GM21367 (cell line): ENCODE measurements around the gene BAIAP2.

Source experiments
- ATAC-seq: cut with Tn5 transposase; IDR thresholded peaks from one replicate; pipeline ENCODE4 v1.9.1; 2021; ENCODE audit not compliant: unreplicated experiment

BAIAP2 gene, protein sequence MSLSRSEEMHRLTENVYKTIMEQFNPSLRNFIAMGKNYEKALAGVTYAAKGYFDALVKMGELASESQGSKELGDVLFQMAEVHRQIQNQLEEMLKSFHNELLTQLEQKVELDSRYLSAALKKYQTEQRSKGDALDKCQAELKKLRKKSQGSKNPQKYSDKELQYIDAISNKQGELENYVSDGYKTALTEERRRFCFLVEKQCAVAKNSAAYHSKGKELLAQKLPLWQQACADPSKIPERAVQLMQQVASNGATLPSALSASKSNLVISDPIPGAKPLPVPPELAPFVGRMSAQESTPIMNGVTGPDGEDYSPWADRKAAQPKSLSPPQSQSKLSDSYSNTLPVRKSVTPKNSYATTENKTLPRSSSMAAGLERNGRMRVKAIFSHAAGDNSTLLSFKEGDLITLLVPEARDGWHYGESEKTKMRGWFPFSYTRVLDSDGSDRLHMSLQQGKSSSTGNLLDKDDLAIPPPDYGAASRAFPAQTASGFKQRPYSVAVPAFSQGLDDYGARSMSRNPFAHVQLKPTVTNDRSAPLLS

DNA sequence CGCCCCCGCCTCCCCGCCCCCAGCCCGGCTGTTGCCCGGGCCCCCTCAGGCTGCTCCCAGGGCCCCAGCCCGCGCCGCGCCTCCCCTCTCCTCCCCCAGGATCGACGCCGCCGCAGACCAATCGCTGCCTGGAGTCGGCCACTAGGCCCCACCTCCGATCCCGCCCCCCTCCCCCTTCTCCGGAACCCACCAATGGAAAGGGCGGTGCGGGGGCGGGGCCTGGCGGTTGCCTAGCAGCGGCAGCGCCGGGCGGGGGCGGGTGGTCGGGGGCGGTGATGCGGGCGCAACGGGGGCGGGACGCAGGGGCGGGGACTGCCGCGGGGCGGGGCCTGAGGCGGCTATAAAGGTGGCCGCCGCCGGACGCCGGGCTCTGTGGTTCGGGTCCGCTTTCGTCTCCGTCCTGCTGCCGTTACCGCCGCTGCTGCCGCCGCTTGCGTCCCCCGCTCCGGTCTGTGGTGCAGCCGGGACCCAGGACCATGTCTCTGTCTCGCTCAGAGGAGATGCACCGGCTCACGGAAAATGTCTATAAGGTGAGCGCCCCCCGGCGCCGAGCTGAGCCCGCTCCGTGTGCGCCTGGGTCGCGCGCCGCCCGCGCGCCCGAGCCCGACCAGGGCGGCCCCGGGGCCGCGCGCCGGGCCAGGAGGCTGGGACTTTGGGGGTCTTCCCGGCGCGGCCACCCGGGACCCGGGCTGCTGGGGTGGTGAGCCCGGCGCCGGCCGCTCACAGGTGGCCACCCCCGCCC is at the start of gene BAIAP2:
Gene BAIAP2, plus strand, starts transcription at position 373 of the 742 bp plus-strand sequence. Its CDS starts 104 bp downstream, at position 477.
- peak; percentile 36 for ATAC-seq

DNA sequence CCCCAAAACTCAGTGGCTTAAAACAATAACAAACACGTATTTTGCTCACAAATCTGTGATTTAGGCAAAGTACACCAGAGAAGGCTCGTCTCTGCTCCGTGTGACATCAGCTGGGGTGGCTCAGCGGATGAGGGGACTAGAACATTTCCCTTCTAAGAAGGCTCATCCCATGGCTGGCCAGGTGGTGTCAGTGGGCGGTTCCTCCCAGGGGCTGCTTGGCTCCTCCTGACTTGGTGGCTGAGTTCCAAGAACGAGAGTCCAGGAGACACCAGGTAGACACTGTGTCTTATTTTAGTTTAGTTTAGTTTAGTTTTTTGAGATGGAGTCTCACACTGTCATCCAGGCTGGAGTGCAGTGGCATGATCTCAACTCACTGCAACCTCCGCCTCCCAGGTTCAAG is 48.9 kb upstream of the BAIAP2 start:
- ATAC-seq: no peak

DNA sequence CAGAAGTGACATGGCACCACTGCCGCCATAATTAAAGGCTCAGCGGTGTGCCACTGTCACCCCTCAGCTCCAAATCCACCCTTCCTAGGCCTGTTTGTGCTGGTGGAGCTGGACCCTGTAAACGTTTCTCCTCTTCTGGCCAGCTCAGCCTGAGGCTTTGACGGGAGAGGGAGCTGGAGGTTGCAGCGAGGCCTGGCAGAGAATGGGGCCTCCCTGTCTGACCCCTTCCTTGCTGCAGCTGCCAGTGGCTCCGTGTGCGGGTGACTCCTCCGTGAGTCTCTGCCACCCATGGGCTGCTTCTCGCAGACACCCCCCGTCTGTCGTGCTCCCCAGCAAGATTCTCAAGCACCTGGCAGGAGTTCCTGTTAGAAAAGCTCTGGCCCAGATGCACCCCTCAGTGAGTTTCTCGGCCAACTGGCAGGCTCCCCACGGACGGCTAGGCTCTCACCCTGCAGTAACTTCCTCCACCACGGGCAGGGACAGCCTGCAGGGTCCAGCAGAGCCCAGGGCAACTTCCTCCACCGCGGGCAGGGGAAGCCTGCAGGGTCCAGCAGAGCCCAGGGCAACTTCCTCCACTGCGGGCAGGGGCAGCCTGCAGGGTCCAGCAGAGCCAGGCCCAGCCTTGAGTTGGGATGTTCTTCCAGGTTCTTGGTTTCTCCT is 48.0 kb upstream of the BAIAP2 start:
- no peak for ATAC-seq

DNA sequence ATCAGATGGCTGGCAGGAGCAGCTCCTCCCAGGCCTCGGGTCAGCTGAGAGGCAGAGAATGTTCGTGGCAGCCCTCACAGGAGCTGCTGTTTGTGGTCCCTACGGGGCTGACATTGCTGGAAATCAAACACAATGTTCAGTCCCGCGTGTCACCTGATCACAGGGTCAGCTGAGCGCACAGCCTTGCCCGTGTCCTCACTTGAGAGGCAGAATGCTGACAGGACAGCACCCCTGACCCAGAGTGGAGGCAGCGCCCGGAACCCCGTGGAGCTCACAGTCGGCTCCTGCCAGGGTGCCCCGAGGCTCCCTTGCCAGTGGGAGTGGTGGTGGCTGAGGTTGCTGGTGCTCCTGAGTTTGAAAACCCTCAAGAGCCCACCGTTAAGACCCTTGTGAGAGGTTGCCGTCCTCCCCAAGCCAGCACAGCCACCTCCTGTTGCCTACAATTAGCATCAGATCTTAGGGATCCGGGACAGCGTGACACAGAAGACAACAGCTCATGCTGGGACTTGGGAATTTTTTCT is 47.0 kb upstream of the BAIAP2 start:
- ATAC-seq: no peak

DNA sequence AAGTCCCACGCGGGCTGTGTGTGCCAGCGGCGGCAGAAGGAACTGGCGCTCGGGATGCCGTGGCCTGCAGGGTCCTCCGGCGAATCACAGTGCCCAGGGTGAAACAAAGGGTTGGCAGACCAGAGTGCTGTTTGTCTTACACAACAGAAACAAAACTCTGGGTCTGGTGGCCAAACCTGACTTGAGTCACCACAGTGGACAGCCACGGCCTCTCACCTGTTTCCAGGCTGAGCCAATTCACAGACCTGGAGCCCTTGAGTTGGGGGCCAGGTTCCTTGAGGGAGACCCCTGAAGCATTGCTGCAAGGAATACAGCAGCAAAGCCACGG is 45.4 kb upstream of the BAIAP2 start:
- no peak for ATAC-seq

DNA sequence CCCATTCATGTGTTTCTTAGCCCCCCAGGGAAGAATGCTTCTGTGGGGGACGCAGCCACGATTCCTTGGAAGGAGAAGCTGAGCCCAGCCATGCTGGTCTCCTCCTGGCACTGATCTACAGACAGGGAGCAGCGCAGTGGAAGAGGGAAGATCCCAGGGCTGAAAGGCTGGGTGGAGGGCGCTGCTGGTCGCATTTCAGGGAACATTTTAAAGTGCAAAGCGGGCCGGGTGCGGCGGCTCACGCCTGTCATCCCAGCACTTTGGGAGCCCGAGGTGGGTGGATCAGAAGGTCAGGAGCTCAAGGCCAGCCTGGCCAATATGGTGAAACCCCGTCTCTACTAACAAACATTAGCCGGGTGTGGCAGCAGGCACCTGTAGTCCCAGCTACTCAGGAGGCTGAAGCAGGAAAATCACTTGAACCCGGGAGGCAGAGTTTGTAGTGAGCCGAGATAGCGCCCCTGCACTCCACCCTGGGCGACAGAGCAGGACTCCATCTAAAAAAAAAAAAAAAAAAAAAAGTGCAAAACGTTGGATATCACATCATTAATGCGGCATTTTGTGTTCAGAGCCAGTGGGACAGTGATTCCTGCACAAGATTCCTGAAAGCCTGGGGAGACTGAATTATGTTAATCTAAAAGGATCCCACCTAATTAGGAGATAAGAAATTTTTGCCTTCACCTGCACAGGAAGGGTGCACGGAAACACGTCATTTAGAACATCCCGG is 43.9 kb upstream of the BAIAP2 start:
- no peak for ATAC-seq

DNA sequence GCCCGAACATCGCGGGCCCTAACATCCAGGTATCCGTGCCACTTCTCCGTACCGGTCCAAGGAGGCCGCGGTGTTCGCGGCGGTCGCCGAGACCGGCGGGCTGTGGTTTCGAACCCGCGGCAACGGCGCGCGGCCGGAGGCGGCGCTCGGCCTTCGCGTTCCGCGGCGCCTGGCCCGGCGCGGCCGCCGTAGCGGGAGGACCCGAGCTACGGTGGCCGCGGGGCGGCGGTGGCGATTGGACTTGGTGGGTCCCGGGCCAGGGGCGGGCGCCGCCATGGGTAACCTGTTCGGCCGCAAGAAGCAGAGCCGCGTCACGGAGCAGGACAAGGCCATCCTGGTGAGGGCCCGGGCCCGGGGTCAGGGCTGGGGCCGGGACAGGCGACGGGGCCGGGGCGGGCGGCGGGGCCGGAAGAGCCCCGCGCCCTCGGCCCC is 43.3 kb upstream of the BAIAP2 start, which contains the start of gene CHMP6:
Gene CHMP6, plus strand, starts transcription at position 197 of the 432 bp plus-strand sequence. Its CDS starts 78 bp downstream, at position 275.
- ATAC-seq: peak; percentile 45

DNA sequence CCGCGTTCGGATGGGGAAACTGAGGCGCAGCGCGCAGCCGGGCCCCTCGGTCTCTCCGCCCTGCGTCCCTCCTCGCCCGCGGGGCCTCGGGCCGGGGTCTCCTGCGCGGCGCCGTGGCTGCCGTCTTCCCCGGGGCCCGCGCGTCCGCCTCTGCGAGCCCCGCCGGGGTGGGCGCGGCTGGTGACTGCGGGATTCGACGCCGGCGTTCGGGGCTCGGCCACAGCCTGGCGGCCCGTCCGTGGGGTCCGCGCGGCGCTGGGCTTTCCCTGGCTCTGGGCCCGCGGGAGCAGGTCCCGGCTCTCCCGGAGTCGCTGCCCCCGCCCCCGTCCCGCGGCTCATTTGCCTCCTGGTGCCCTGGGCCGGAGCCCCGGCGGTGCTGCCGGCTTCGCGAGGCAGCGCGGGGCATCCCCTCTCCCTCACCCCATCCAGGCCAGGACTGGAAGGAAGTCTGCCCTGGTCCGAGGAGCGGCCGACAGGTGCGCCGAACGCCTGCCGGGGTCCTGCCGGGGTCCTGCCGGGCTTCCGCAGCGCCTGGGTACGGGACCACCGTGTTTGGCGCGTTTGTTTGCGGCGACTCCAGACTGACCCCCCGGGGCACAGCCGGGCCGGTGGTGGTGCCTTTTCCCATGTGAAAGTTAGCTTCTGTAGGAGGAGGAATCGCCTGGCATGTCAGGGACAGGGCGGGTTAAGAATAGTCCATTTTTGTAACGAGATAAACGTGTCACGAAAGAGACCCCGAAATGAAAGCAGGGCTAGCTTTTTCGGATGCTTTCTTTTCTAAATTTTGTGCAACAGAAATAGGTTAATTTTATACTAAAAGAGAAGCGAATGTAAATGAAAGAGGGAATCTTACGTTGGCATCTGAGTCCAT is 42.6 kb upstream of the BAIAP2 start:
- no peak for ATAC-seq

DNA sequence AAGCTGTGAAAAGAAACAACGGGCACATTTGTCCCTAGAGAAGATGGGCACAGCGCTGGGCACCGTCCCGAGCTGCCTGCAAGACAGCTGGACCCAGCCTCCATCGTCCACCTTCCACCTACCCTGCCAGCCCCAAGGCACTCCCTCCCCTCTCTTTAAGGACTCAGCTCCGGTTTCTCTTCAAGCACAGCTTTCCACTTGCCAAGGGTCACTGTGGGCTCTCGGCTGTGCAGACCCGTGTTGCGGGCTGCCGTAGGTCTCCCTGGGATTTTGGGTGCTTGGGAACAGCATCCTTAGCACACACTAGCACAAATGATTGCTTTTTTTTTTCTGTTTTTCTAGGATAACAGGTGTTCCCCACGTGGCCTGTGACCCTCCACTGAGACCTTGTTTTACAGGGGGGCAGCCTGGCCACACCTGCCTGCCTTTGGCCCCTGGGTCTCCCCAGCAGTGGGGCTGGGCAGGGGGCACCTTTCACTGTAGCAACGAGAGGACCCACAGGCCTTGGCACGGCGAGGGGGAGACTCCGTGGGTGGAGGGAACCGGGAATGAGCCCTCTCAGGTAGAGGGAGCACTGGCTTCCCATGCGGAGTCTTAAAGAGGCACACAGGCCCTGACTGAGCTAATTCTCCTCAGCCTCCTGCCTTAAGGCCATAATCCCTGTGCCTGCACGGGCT is 41.9 kb upstream of the BAIAP2 start:
- no peak for ATAC-seq

DNA sequence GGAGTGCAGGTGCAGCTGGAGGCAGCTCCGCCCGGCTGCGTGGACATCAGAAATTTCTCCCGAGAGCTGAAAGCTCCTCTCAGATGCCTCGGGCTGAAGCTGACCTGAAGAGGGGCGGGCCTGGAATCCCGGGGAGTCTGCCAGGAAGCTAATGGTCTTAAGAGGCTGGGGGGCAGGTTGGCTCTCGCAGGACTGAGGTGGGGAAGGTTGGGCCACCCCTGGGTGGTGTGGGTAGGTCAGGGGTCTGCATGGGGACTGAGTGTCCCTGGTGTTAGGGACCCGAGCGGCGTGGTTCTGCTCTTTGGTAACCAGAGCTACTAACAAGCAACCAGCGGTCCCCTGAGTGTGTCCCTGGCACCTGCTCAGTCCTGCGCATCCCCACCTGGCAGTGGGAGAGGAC is 39.8 kb upstream of the BAIAP2 start:
- ATAC-seq: no peak

DNA sequence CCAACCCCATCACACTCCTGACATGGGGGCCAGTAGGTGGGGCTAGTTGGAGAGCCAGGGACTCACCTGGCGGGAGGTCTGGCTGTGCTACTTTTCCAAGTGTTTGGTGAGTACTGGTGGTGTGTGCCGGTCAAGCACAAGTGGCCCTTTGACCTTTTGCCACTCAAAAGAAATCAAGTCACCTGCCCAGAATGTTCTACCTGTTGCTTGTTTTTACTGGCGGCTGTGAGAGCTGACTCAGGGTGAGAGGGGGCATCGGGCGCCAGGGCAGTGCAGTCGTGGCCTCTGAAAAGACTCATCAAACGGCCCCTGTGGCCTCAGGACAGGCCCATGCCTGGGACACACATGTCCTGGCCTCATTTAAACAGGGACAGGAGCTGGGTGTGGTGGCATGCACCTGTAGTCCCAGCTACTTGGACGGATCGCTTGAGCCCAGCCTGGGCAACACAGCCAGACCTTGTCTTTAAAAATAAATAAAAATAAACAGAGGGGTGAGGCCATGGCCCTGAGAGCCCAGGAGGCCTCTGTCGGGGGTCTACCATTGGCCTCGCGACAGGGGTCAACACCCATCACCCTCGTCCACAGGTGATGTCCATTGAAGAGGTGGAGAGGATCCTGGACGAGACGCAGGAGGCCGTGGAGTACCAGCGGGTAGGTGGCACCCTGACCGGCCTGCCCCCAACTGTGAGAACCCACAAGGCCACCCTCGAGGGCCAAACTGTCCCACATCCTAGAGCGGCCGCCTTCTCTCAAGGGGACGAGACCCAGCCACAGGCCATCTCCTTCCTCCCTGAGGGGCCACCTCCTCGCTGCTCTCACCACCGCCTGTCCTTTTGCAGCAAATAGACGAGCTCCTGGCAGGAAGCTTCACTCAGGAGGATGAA is 38.3 kb upstream of the BAIAP2 start:
- ATAC-seq: no peak

DNA sequence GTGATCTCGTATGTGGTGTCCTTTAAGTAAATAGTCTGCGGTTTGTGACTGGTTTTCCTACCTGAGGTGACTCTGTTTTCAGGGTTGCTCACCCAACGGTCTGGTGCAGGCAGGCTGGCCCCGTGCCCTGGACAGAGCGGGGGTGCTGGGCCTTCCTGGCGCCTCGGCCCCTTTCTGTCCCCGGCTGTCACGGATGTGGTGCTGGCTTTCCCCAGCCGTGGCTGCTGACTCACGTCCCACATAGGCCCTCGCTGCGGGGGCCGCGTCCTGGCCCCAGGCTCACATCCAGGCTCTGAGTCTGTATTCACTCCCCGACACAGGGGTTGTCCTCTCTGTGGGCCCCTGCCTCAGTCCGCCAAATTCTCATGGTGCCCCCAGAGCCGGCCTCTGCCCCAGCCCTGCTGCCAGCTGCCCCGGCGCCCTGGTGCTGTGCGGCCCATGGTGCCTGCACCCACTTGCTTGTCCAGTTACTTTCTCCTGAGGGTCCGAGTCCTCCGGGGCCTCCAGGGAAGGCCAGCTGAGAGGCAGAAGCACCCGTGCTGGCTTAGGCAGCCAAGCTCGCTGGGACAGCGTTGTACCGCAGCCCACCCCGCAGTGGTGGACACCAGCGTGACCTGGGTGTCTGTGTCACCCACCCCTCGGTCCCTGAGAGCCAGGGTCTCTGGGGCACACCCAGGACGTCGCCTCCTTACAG is 37.4 kb upstream of the BAIAP2 start:
- no peak for ATAC-seq

DNA sequence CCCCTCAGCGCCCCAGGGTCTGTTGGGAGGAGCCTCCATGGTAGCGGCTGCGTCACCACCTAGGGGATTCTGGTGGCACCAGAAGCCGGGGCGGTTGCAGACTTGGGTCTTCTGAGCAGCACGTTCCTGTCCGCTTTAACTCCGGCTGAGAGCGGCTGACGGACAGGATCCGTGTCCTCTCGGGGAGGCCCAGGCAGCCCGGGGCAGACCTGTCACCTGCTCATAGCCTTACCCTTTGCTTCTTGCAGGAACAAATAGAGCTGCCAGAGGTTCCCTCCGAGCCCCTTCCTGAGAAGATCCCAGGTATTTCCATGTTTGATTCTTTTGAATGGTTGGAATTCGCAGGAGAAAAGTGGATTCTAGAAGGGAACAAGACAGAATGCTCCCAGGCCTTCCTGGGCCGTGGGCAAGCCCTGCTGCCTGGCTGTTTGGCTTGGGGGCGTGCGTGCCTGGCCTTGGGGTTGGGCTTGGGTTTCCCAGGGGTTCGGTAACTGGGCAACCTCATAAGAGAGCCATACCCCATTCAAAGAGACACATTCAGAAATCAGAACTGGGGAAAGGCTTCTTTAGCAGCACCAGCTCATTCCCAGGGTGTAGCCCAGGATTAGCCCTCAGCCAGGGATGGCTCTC is 36.7 kb upstream of the BAIAP2 start:
- no peak for ATAC-seq

DNA sequence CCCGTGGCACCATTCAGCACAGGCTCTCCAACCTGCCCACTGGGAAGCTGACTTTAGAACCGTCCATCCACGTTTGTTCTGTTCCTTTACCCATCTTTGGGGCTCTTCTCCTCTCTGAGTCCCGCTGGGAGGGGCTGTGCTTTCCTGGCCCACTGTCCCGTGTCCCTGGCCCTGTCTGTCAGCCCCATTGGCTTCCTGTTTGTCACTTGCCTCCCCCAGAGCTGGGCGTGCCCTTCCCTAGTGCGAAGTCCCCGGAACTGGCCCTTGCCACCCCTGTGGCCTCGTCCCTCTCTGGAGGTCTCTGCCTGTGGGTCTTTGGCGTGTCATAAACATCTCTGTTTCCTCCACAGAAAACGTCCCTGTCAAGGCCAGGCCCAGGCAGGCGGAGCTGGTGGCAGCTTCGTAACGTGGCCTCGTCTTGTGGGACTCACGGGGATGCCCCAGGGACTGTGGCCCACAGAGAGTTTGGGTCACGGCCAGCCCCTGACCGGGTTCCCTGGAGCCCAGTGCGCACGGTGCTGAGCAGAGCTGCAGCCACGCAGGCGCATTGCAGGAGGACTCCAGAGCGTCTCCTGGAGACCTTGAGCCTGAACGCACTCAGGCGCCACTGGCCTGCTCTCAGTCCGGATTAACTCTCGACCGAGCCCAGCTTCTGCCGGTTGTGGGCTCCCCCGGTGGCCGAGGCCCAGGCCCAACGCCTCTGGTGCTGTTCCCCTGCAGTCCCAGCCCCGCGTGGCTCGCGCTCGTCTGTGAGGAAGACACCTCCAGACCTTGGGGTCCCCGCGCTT is 36.0 kb upstream of the BAIAP2 start:
- no peak for ATAC-seq

DNA sequence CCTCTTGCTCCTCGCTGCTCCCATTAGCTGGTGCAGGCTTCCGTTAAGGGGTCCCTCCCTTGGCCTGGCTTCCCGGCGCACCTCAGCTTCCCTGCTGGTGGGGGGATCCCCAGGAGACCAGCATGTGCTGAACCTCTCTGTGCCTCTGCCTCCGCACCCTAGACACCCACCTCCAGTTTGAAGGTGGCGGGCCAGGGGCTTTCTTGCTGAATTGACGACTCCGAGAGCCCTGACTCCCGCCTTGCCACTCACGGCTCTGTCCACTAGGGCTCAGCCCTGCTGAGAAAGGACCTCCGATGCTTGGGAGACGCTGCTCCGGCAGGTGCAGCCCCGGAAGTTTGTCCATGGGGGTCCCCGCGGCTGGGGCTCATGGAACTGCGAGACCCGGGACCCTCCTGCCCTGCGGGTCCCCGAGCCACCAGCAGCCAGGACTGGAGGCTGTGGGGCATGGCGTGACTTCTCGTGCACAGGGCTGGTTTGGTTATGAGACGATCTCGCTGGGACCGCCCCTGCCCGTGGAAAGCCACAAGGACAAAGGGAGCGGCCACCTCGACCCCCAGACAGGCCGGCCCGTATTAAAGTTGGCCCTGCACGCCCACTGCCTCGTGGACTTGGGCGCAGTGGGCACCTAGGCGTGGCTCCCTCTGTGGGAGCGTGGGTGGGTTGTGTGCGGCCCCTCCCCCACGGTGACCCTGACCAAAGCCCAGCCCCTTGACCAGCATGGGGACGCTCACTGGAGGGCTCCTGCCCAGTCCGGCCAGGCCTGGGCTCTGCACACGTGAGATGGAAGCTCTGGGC is 35.2 kb upstream of the BAIAP2 start:
- ATAC-seq: no peak

DNA sequence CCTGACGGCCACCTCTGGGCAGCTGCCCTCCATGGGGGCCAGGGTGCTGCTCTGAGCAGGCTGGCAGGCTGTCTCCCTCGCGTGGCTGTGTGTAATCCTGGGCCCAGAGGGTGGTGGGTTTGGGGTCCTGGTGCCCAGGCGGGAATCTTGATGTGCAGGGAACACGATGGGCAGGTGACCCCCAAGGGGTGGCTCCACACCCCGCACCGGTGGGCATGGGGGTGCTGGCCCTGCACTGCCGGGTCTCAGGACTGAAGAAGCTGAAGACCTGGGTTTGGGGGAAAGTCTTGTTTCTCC is 34.7 kb upstream of the BAIAP2 start:
- ATAC-seq: no peak
